GM19023 (cell line): ENCODE results near the gene ERG.

ENCODE experiments used
- ATAC-seq: cut with Tn5 transposase; IDR thresholded peaks from one replicate; pipeline ENCODE4 v1.9.1; 2021; ENCODE audit warnings: mild to moderate bottlenecking, moderate library complexity; ENCODE audit not compliant: unreplicated experiment

The ERG gene

GRCh38 chr21:38475519-38475918 is 22.8 kb downstream of the ERG start:
- no peak for ATAC-seq

GRCh38 chr21:38474796-38475195 is 23.5 kb downstream of the ERG start:
- no peak for ATAC-seq

GRCh38 chr21:38474124-38474523 is 24.2 kb downstream of the ERG start:
- ATAC-seq, result no peak

GRCh38 chr21:38472412-38473108 is 25.7 kb downstream of the ERG start:
- no peak for ATAC-seq

- no peak for ATAC-seq
Observed at GRCh38 chr21:38471766-38472165, 26.5 kb downstream of the ERG start.

- ATAC-seq, result no peak
Observed at GRCh38 chr21:38470755-38471154, 27.5 kb downstream of the ERG start.

- ATAC-seq, result no peak
Observed at GRCh38 chr21:38469642-38470041, 28.6 kb downstream of the ERG start.

GRCh38 chr21:38468989-38469388 is 29.3 kb downstream of the ERG start:
- no peak for ATAC-seq

GRCh38 chr21:38467911-38468310 is 30.4 kb downstream of the ERG start:
- ATAC-seq, result no peak

- no peak for ATAC-seq
Observed at GRCh38 chr21:38467374-38467773, 30.9 kb downstream of the ERG start.

GRCh38 chr21:38460171-38460742 is 38.0 kb downstream of the ERG start:
- no peak for ATAC-seq

GRCh38 chr21:38459490-38459889 is 38.8 kb downstream of the ERG start:
- no peak for ATAC-seq

- ATAC-seq, result no peak
Observed at GRCh38 chr21:38455403-38455802, 42.9 kb downstream of the ERG start.

GRCh38 chr21:38454702-38455101 is 43.6 kb downstream of the ERG start:
- ATAC-seq, result no peak

GRCh38 chr21:38454161-38454560 is 44.1 kb downstream of the ERG start:
- no peak for ATAC-seq

GRCh38 chr21:38448671-38449385 is 49.4 kb downstream of the ERG start:
- ATAC-seq, result no peak

- ATAC-seq, result no peak
Observed at GRCh38 chr21:38447611-38448010, 50.7 kb downstream of the ERG start.

- ATAC-seq, result no peak
Observed at GRCh38 chr21:38444691-38445090, 53.6 kb downstream of the ERG start.

GRCh38 chr21:38443110-38443509 is 55.2 kb downstream of the ERG start:
- ATAC-seq, result no peak

- no peak for ATAC-seq
Observed at GRCh38 chr21:38441153-38441552, 57.1 kb downstream of the ERG start.

GRCh38 chr21:38440746-38441145 is 57.5 kb downstream of the ERG start:
- no peak for ATAC-seq

GRCh38 chr21:38439957-38440356 is 58.3 kb downstream of the ERG start:
- ATAC-seq, result no peak
